HepG2 (cell line): ENCODE data around the gene SLTM. TPM values are rescaled to one million over a fixed set of nuclear protein-coding genes. Genes with fewer than 3 reads are reported as not detected.

Experiments
- ATF4 ChIP-seq, 2 experiments: fragments of 450-650 bp in 1 of 2; sonication (generic) in 1 of 2; formaldehyde crosslinking; IDR thresholded peaks; 2 replicates each; pipeline versions ENCODE4 v1.5.0 to v1.8.0; 2020 to 2022; ENCODE audit warnings: mild to moderate bottlenecking in 1 of 2, missing genetic modification reagents in 1 of 2
- CEBPG ChIP-seq: IDR thresholded peaks from 2 replicates; pipeline ENCODE4 v1.6.1; 2016
- FOXJ3 ChIP-seq: sonication (generic); formaldehyde crosslinking; IDR thresholded peaks from 2 replicates; pipeline ENCODE4 v1.4.0; 2020; ENCODE audit warnings: missing genetic modification reagents, mild to moderate bottlenecking, borderline replicate concordance
- KLF13 ChIP-seq: sonication (generic); formaldehyde crosslinking; IDR thresholded peaks from 2 replicates; pipeline ENCODE4 v1.4.0; 2020; ENCODE audit warnings: mild to moderate bottlenecking, missing genetic modification reagents
- MAFG ChIP-seq: sonication (generic); formaldehyde crosslinking; IDR thresholded peaks from 2 replicates; pipeline ENCODE4 v1.5.1; 2020; ENCODE audit warnings: mild to moderate bottlenecking, missing genetic modification reagents
- MED13 ChIP-seq: sonication (generic); formaldehyde crosslinking; IDR thresholded peaks from 2 replicates; pipeline ENCODE4 v1.5.0; 2020; ENCODE audit warnings: missing genetic modification reagents
- RFX3 ChIP-seq: IDR thresholded peaks from 2 replicates; pipeline ENCODE4 v1.6.1; 2016; ENCODE audit warnings: missing biosample characterization, missing genetic modification reagents
- SAFB2 ChIP-seq: sonication (generic); formaldehyde crosslinking; IDR thresholded peaks from 2 replicates; pipeline ENCODE4 v1.5.1; 2020; ENCODE audit warnings: missing genetic modification reagents, low read depth, mild to moderate bottlenecking, borderline replicate concordance
- SCMH1 ChIP-seq: sonication (generic); formaldehyde crosslinking; IDR thresholded peaks from 2 replicates; pipeline ENCODE4 v1.9.0; 2021; ENCODE audit warnings: missing genetic modification reagents, mild to moderate bottlenecking, borderline replicate concordance
- SRSF4 ChIP-seq: fragments of 200-400 bp; formaldehyde crosslinking; IDR thresholded peaks from one replicate; pipeline ENCODE4 v1.6.1; 2018; ENCODE audit warnings: mild to moderate bottlenecking, low read depth, low read length, moderate library complexity; ENCODE audit not compliant: poor library complexity, severe bottlenecking
- SRSF9 ChIP-seq: fragments of 200-400 bp; formaldehyde crosslinking; IDR thresholded peaks from 2 replicates; pipeline ENCODE4 v1.6.1; 2018; ENCODE audit warnings: borderline replicate concordance, mild to moderate bottlenecking, low read depth, low read length; ENCODE audit not compliant: insufficient read depth, poor library complexity, severe bottlenecking
- TFDP1 ChIP-seq: IDR thresholded peaks from 2 replicates; pipeline ENCODE4 v1.6.1; 2016; ENCODE audit warnings: missing compliant biosample characterization, missing genetic modification reagents, borderline replicate concordance
- ZC3H4 ChIP-seq: sonication (generic); formaldehyde crosslinking; IDR thresholded peaks from 2 replicates; pipeline ENCODE4 v1.4.0; 2020; ENCODE audit warnings: missing genetic modification reagents, borderline replicate concordance
- ZMYM3 ChIP-seq: sonication (generic); formaldehyde crosslinking; IDR thresholded peaks from 2 replicates; pipeline ENCODE4 v1.5.1; 2020; ENCODE audit warnings: mild to moderate bottlenecking, missing genetic modification reagents
- ZNF563 ChIP-seq: sonication (generic); formaldehyde crosslinking; IDR thresholded peaks from 2 replicates; pipeline ENCODE4 v1.8.0; 2022; ENCODE audit warnings: mild to moderate bottlenecking, moderate library complexity, missing genetic modification reagents
- ZNF564 ChIP-seq: sonication (generic); formaldehyde crosslinking; IDR thresholded peaks from 2 replicates; pipeline ENCODE4 v1.8.1; 2023; ENCODE audit warnings: mild to moderate bottlenecking, missing genetic modification reagents
- ZNF703 ChIP-seq: sonication (generic); formaldehyde crosslinking; IDR thresholded peaks from 2 replicates; pipeline ENCODE4 v1.5.1; 2020; ENCODE audit warnings: missing genetic modification reagents, mild to moderate bottlenecking, moderate library complexity, borderline replicate concordance
- ZNF83 ChIP-seq: sonication (generic); formaldehyde crosslinking; IDR thresholded peaks from 2 replicates; pipeline ENCODE4 v1.4.0; 2020; ENCODE audit warnings: missing genetic modification reagents, mild to moderate bottlenecking, borderline replicate concordance
- polyA plus RNA-seq, 8 experiments: library from polyadenylated mRNA; depleted of rRNA in 3 of 8; stranded (reverse) in 7 of 8; unstranded in 1 of 8; fragments of >200 nt; fragmentation: Illumina TruSeq in 4 of 8; extraction: Trizol in 4 of 8; gene quantifications; 2 replicates each; pipeline versions ENCODE4 v1.2.1 to v1.2.3, GENCODE V29; 2011 to 2016; ENCODE audit warnings: low read depth in 4 of 8, missing spikeins in 1 of 8, mixed read lengths in 1 of 8; ENCODE audit not compliant: insufficient read depth in 1 of 8
- total RNA-seq, 5 experiments: library from RNA; depleted of rRNA; stranded (reverse); fragments of >200 nt; fragmentation: Illumina TruSeq; extraction: Trizol; gene quantifications; 2 replicates each; pipeline ENCODE4 v1.2.3, GENCODE V29; 2016; ENCODE audit warnings: low read depth in 1 of 5
- TF ChIP-seq, protein P1 (sequence below): sonication (generic); formaldehyde crosslinking; IDR thresholded peaks from 2 replicates; pipeline ENCODE4 v1.8.1; 2022; ENCODE audit warnings: low read depth, mild to moderate bottlenecking, missing genetic modification reagents
- TF ChIP-seq, protein P2 (sequence below): sonication (generic); formaldehyde crosslinking; IDR thresholded peaks from 2 replicates; pipeline ENCODE4 v1.4.0; 2020; ENCODE audit warnings: missing genetic modification reagents
- TF ChIP-seq, protein P3 (sequence below): conservative IDR thresholded peaks from 2 replicates; pipeline ENCODE4 v1.6.1; 2018; ENCODE audit warnings: missing genetic modification reagents
- TF ChIP-seq, protein P4 (sequence below): sonication (generic); formaldehyde crosslinking; IDR thresholded peaks from 2 replicates; pipeline ENCODE4 v1.5.0; 2020; ENCODE audit warnings: mild to moderate bottlenecking, low read depth, missing genetic modification reagents, borderline replicate concordance

The SLTM gene
- total and polyA plus RNA-seq, 2 of the 13 experiments (the other 11 are each of a cell fraction or from before 2014, with no cell fraction given) = 22.0 to 64.2 TPM

DNA sequence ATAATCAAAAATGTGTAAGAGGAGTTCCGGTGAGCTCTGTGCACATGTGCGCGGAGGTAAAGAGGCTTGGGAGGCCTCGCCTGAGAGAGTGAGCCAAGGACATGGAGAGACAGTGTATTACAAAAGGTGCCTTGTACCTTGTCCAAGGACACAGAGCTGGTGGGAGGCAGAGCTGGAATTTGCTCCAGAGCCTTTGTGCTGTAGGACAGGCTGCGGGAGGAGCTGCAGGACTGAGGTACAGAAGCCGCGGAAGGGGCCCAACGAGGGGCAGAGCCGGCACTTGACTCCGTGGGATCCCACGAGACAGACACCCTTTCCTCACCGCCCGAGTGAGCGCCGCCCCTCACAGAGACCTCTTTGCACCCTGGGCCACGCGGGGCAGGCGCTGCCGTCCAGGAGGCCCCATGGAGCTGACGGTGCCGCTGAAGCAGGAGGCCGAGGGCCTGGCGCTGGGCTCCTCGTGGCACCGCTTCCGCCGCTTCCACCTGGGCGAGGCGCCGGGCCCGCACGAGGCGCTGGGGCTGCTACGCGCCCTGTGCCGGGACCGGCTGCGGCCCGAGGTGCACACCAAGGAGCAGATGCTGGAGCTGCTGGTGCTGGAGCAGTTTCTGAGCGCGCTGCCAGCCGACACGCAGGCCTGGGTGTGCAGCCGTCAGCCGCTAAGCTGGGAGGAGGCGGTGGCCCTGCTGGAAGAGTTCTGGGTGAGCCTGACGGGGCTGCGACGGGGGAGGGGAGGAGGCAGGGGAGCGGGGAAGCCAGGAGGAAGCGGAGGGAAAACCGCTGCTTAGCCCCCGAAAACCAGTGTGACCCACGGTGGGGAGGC lies 68.7 kb downstream of the SLTM start (continued):
- TF ChIP-seq SRSF4 (no peak), TFDP1 (CRISPR knock-in tag) (peak; percentile 51), ZNF703 (peak; percentile 96), KLF13 (CRISPR knock-in tag) (peak; percentile 21; the same call in 1 of the 2 replicates), ZNF83 (CRISPR knock-in tag) (peak; percentile 85), FOXJ3 (CRISPR knock-in tag) (peak; percentile 52; the same call in 1 of the 2 replicates), SCMH1 (no peak), CEBPG (peak; percentile 59), ZNF563 (CRISPR knock-in tag) (peak; percentile 93), ZC3H4 (CRISPR knock-in tag) (peak; percentile 66; the same call in 1 of the 2 replicates), ATF4 (CRISPR knock-in tag; IDR thresholded peaks at IDR 0.05) (peak in 1 of 2 experiments; percentile 32; a peak in 1 of 4 replicates), MED13 (no peak), MAFG (no peak), RFX3 (CRISPR knock-in tag) (no peak), ZMYM3 (CRISPR knock-in tag) (peak; percentile 78), SAFB2 (CRISPR knock-in tag) (peak; percentile 84), SRSF9 (no peak), ZNF564 (CRISPR knock-in tag) (peak; percentile 60)
- TF ChIP-seq, protein P1, sequence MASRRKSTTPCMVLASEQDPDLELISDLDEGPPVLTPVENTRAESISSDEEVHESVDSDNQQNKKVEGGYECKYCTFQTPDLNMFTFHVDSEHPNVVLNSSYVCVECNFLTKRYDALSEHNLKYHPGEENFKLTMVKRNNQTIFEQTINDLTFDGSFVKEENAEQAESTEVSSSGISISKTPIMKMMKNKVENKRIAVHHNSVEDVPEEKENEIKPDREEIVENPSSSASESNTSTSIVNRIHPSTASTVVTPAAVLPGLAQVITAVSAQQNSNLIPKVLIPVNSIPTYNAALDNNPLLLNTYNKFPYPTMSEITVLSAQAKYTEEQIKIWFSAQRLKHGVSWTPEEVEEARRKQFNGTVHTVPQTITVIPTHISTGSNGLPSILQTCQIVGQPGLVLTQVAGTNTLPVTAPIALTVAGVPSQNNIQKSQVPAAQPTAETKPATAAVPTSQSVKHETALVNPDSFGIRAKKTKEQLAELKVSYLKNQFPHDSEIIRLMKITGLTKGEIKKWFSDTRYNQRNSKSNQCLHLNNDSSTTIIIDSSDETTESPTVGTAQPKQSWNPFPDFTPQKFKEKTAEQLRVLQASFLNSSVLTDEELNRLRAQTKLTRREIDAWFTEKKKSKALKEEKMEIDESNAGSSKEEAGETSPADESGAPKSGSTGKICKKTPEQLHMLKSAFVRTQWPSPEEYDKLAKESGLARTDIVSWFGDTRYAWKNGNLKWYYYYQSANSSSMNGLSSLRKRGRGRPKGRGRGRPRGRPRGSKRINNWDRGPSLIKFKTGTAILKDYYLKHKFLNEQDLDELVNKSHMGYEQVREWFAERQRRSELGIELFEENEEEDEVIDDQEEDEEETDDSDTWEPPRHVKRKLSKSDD = peak; percentile 42
- TF ChIP-seq, protein P2, sequence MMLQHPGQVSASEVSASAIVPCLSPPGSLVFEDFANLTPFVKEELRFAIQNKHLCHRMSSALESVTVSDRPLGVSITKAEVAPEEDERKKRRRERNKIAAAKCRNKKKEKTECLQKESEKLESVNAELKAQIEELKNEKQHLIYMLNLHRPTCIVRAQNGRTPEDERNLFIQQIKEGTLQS = no peak
- TF ChIP-seq, protein P3, sequence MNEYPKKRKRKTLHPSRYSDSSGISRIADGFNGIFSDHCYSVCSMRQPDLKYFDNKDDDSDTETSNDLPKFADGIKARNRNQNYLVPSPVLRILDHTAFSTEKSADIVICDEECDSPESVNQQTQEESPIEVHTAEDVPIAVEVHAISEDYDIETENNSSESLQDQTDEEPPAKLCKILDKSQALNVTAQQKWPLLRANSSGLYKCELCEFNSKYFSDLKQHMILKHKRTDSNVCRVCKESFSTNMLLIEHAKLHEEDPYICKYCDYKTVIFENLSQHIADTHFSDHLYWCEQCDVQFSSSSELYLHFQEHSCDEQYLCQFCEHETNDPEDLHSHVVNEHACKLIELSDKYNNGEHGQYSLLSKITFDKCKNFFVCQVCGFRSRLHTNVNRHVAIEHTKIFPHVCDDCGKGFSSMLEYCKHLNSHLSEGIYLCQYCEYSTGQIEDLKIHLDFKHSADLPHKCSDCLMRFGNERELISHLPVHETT (CRISPR knock-in tag) = no peak
- TF ChIP-seq, protein P4, sequence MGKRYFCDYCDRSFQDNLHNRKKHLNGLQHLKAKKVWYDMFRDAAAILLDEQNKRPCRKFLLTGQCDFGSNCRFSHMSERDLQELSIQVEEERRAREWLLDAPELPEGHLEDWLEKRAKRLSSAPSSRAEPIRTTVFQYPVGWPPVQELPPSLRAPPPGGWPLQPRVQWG = no peak; the same call in 1 of the 2 replicates
